HCT116 (cell line): ENCODE results near the gene VCPKMT. TPM values are rescaled to one million over a fixed set of nuclear protein-coding genes. Genes with fewer than 3 reads are reported as not detected.
A peak's percentile ranks its signal among the peaks of the same experiment; 100 is the strongest.

Experiments used
- ATAC-seq: fragments of 200-7000 bp; cut with Tn5 transposase; 2 replicates; pipeline ENCODE4 v1.9.1; 2020; ENCODE audit warnings: mild to moderate bottlenecking, moderate library complexity
- BruUV-seq: library from RNA; stranded (reverse); fragments of 400-500 nt; replicated peaks from 2 replicates; lab custom pipeline; 2021; lab: Mats Ljungman, UMichigan
- CTCF ChIA-PET: fragments of 300-600 bp; sonication (Branson Sonifier 250); formaldehyde crosslinking; loops from one replicate; lab custom pipeline; 2021; ENCODE audit warnings: antibody characterized with exemption; lab: Charles Lee
- POLR2A ChIA-PET: fragments of 300-600, 350-600 bp; sonication (Branson Sonifier 250); formaldehyde crosslinking; loops from one replicate; lab custom pipeline; 2021; ENCODE audit warnings: antibody characterized with exemption; lab: Charles Lee
- RAD21 ChIA-PET, 2 experiments: fragments of 300-600 bp; sonication (Branson Sonifier 250); formaldehyde crosslinking; loops; one replicate each; lab custom pipeline; 2023; ENCODE audit warnings: low total read pairs in 2 of 2; ENCODE audit not compliant: uncharacterized antibody in 2 of 2, unreplicated experiment in 2 of 2, low non-redundant PET in 1 of 2; lab: Charles Lee
- DNase-seq: peaks from one replicate; pipeline ENCODE4 v3.0.0-alpha.2; 2010; ENCODE audit warnings: low read depth, low spot score
- H2AFZ ChIP-seq: fragments of 200-600 bp; shearing (Covaris generic), sonication (generic); 2 replicates; pipeline ENCODE4 v1.6.1; 2017; ENCODE audit warnings: low read depth, mixed run types, mixed read lengths, antibody characterized with exemption, low read length; ENCODE audit not compliant: poor library complexity, severe bottlenecking
- H3K27ac ChIP-seq: 2 replicates; pipeline ENCODE4 v1.5.1; 2012; ENCODE audit warnings: low read depth, low read length
- H3K27me3 ChIP-seq: fragments of 200-600 bp; sonication (generic); 2 replicates; pipeline ENCODE4 v1.6.1; 2016; ENCODE audit warnings: mixed run types, low read length, mixed read lengths; ENCODE audit not compliant: insufficient read depth
- H3K36me3 ChIP-seq, 2 experiments: fragments of 200-500 bp in 1 of 2; fragments of 200-600 bp in 1 of 2; sonication (Bioruptor generic) in 1 of 2; sonication (generic) in 1 of 2; 2 replicates each; pipeline versions ENCODE4 v1.5.1 to v1.6.1; 2014 to 2016; ENCODE audit warnings: low read length in 2 of 2, inconsistent platforms in 1 of 2, mixed read lengths in 1 of 2, mixed run types in 1 of 2; ENCODE audit not compliant: insufficient read depth in 2 of 2, control insufficient read depth in 1 of 2
- H3K4me1 ChIP-seq, 2 experiments: fragments of 200-600 bp in 1 of 2; sonication (generic) in 1 of 2; 2 replicates each; pipeline versions ENCODE4 v1.5.1 to v1.6.1; 2012 to 2017; ENCODE audit warnings: low read length in 2 of 2, inconsistent platforms in 1 of 2, mild to moderate bottlenecking in 1 of 2, mixed read lengths in 1 of 2, mixed run types in 1 of 2, moderate library complexity in 1 of 2; ENCODE audit not compliant: insufficient read depth in 2 of 2, control insufficient read depth in 1 of 2
- H3K4me2 ChIP-seq: fragments of 200-600 bp; sonication (generic); 2 replicates; pipeline ENCODE4 v1.6.1; 2017; ENCODE audit warnings: mixed run types, low read length, mixed read lengths
- H3K4me3 ChIP-seq, 2 experiments: fragments of 200-600 bp in 1 of 2; sonication (generic) in 1 of 2; replicated peaks in 1 of 2; 2 replicates each; pipeline ENCODE4 v1.5.1; 2011 to 2016; ENCODE audit warnings: low read length in 2 of 2, control low read depth in 1 of 2, low read depth in 1 of 2, mild to moderate bottlenecking in 1 of 2, mixed read lengths in 1 of 2, mixed run types in 1 of 2
- H3K79me2 ChIP-seq: fragments of 200-600 bp; sonication (generic); 2 replicates; pipeline ENCODE4 v1.6.1; 2017; ENCODE audit warnings: mild to moderate bottlenecking, mixed run types, low read length, moderate library complexity, mixed read lengths; ENCODE audit not compliant: insufficient read depth
- H3K9ac ChIP-seq: fragments of 200-600 bp; sonication (generic); 2 replicates; pipeline ENCODE4 v1.6.1; 2016; ENCODE audit warnings: low read length, mixed read lengths
- H3K9me2 ChIP-seq: fragments of 200-600 bp; sonication (generic), shearing (Covaris generic); 2 replicates; pipeline ENCODE4 v1.6.1; 2017; ENCODE audit warnings: mixed run types, mild to moderate bottlenecking, moderate library complexity; ENCODE audit not compliant: insufficient read depth
- H3K9me3 ChIP-seq, 2 experiments: fragments of 200-500 bp in 1 of 2; fragments of 200-600 bp in 1 of 2; sonication (Bioruptor generic) in 1 of 2; sonication (generic) in 1 of 2; 2 replicates each; pipeline ENCODE4 v1.6.1; 2014 to 2017; ENCODE audit warnings: low read length in 2 of 2, mixed read lengths in 2 of 2, inconsistent platforms in 1 of 2, low read depth in 1 of 2, mild to moderate bottlenecking in 1 of 2, mixed run types in 1 of 2, moderate library complexity in 1 of 2; ENCODE audit not compliant: control insufficient read depth in 1 of 2, insufficient read depth in 1 of 2
- H4K20me1 ChIP-seq: fragments of 200-600 bp; sonication (generic), shearing (Covaris generic); 2 replicates; pipeline ENCODE4 v1.6.1; 2017; ENCODE audit warnings: mixed run types, mild to moderate bottlenecking, moderate library complexity; ENCODE audit not compliant: insufficient read depth
- ATF3 ChIP-seq: IDR thresholded peaks from 2 replicates; pipeline ENCODE4 v1.6.1; 2012
- CBX3 ChIP-seq: IDR thresholded peaks from 2 replicates; pipeline ENCODE4 v1.6.1; 2012; ENCODE audit warnings: low read depth
- CEBPB ChIP-seq: IDR thresholded peaks from 2 replicates; pipeline ENCODE4 v1.6.1; 2012; ENCODE audit warnings: low read depth
- CTCF ChIP-seq, 3 experiments: fragments of 200-600 bp in 1 of 3; sonication (generic) in 1 of 3; IDR thresholded peaks in 2 of 3; conservative IDR thresholded peaks in 1 of 3; 2 replicates each; pipeline ENCODE4 v1.5.1; 2012 to 2017; ENCODE audit warnings: low read depth in 2 of 3, low read length in 2 of 3, antibody characterized with exemption in 1 of 3, borderline replicate concordance in 1 of 3, control low read depth in 1 of 3, mild to moderate bottlenecking in 1 of 3, mixed read lengths in 1 of 3, mixed run types in 1 of 3, moderate library complexity in 1 of 3; ENCODE audit not compliant: insufficient read depth in 1 of 3
- EGR1 ChIP-seq: IDR thresholded peaks from 2 replicates; pipeline ENCODE4 v1.6.1; 2012; ENCODE audit warnings: low read depth
- ELF1 ChIP-seq: IDR thresholded peaks from 2 replicates; pipeline ENCODE4 v1.6.1; 2012; ENCODE audit warnings: low read depth, borderline replicate concordance
- EZH2 ChIP-seq: fragments of 200-600 bp; sonication (generic); IDR thresholded peaks from 2 replicates; pipeline ENCODE4 v1.6.1; 2017; ENCODE audit warnings: antibody characterized with exemption, mixed run types
- EZH2phosphoT487 ChIP-seq: fragments of 200-600 bp; IDR thresholded peaks from 2 replicates; pipeline ENCODE4 v1.6.1; 2018; ENCODE audit warnings: antibody characterized with exemption, borderline replicate concordance
- JUND ChIP-seq: IDR thresholded peaks from 2 replicates; pipeline ENCODE4 v1.6.1; 2012
- MAX ChIP-seq: IDR thresholded peaks from 2 replicates; pipeline ENCODE4 v1.6.1; 2012
- POLR2A ChIP-seq: IDR thresholded peaks from 2 replicates; pipeline ENCODE4 v1.7.0; 2011; ENCODE audit warnings: borderline replicate concordance; ENCODE audit not compliant: insufficient read depth, insufficient read length; ENCODE audit errors: extremely low read depth
- POLR2AphosphoS5 ChIP-seq: IDR thresholded peaks from 2 replicates; pipeline ENCODE4 v1.6.1; 2011; ENCODE audit warnings: mild to moderate bottlenecking, low read depth, low read length, moderate library complexity
- RAD21 ChIP-seq: IDR thresholded peaks from 2 replicates; pipeline ENCODE4 v1.6.1; 2012; ENCODE audit warnings: low read depth, mild to moderate bottlenecking
- REST ChIP-seq: IDR thresholded peaks from 2 replicates; pipeline ENCODE4 v1.6.1; 2012; ENCODE audit warnings: low read depth
- SP1 ChIP-seq: IDR thresholded peaks from 2 replicates; pipeline ENCODE4 v1.6.1; 2012; ENCODE audit warnings: low read depth
- SRF ChIP-seq: IDR thresholded peaks from 2 replicates; pipeline ENCODE4 v1.6.1; 2012; ENCODE audit warnings: low read depth
- TCF7L2 ChIP-seq: IDR thresholded peaks from 2 replicates; pipeline ENCODE4 v1.7.0; 2011; ENCODE audit warnings: borderline replicate concordance, inconsistent platforms; ENCODE audit not compliant: insufficient read depth, insufficient read length; ENCODE audit errors: extremely low read depth
- ZBTB33 ChIP-seq: IDR thresholded peaks from 2 replicates; pipeline ENCODE4 v1.6.1; 2011; ENCODE audit warnings: mild to moderate bottlenecking, low read length, moderate library complexity; ENCODE audit not compliant: insufficient replicate concordance; ENCODE audit errors: extremely low read depth
- ZNF274 ChIP-seq: fragments of 200-500 bp; sonication (Bioruptor generic); IDR thresholded peaks from 2 replicates; pipeline ENCODE4 v1.6.1; 2014; ENCODE audit warnings: mild to moderate bottlenecking, low read depth, low read length, inconsistent platforms
- intact Hi-C: fragments of 100-400 bp; cut with micrococcal nuclease; formaldehyde crosslinking; loops from 2 replicates; pipeline ENCODE4 v1.10.0; 2022
- total RNA-seq: library from RNA; stranded (reverse); gene quantifications from one replicate; pipeline ENCODE4 v1.2.1, GENCODE V29; 2021; ENCODE audit not compliant: unreplicated experiment

The VCPKMT gene
- total RNA-seq, 1 experiment from 2014 or later = 9.7 TPM

- Histone ChIP-seq H3K4me2 (peak overlapping the region; percentile 65), H2AFZ (peak overlapping the region; percentile 26), H3K9ac (peak overlapping the region; percentile 49), H3K79me2 (no peaks in the 10 kb centered on the region), H3K4me1 (peaks cover 34 to 56% of the 10 kb centered on the region in 2 experiments), H3K27me3 (no peaks in the 10 kb centered on the region), H4K20me1 (no peaks in the 10 kb centered on the region), H3K9me2 (no peaks in the 10 kb centered on the region), H3K27ac (peak overlapping the region; percentile 77), H3K9me3 (no peaks in the 10 kb centered on the region), H3K4me3 (peak overlapping the region; percentile 33 to 48), H3K36me3 (no peaks in the 10 kb centered on the region)
- ChIA-PET CTCF (interaction anchor here (0.6 to 1.5 kb wide), 5 partner anchors 183 to 253 kb away, joined by 3 to 5 read pairs (median 3); partner anchors contain the start of gene NEMF), POLR2A (interaction anchor here (0.6 to 3.3 kb wide), 8 partner anchors 22 to 201 kb away, joined by 3 to 9 read pairs (median 4); no protein-coding TSS in a partner anchor), RAD21 (interaction anchor here in 1 of 2 experiments (0.8 kb wide), 1 partner anchor 210 kb away, joined by 3 read pairs; the partner anchor contains the start of gene NEMF)
- BruUV-seq = no TSS peak
- DNase-seq = peak; percentile 37
- intact Hi-C loops = no loop called here
- peak; percentile 75 for ATAC-seq
- TF ChIP-seq EZH2 = no peak
- no peak for TF ChIP-seq REST
- TF ChIP-seq ZBTB33 = no peak
- no peak for TF ChIP-seq EGR1
- TF ChIP-seq RAD21 = peak; percentile 63
- TF ChIP-seq SP1 = 0 out of 2 replicates have a peak, but pooled peaks have one; percentile 45
- TF ChIP-seq SRF = no peak
- TF ChIP-seq POLR2A = no peak
- TF ChIP-seq POLR2AphosphoS5 = peak; percentile 47; the same call in 1 of the 2 replicates
- no peak for TF ChIP-seq ZNF274
- no peak for TF ChIP-seq CEBPB
- TF ChIP-seq CTCF (IDR thresholded peaks at IDR 0.05 in 2 of 3, conservative IDR thresholded peaks at IDR 0.05 in 1 of 3; ENCODE audit: borderline replicate concordance in 1 of 3, insufficient read depth in 1 of 3, low read depth in 2 of 3, low read length in 2 of 3) = no peak; a peak in 1 of 6 replicates
- TF ChIP-seq TCF7L2 = no peak
- TF ChIP-seq MAX = peak; percentile 45; the same call in 1 of the 2 replicates
- TF ChIP-seq JUND = peak; percentile 70
- no peak for TF ChIP-seq CBX3
- TF ChIP-seq ATF3 = no peak
- TF ChIP-seq EZH2phosphoT487 = no peak
- TF ChIP-seq ELF1 = no peak
Observed at GRCh38 chr14:50062438-50063085, 53.8 kb downstream of the VCPKMT start.
